Spinal cord (tissue), 9 donors: ENCODE results near the gene CCR5AS.
"Not testable (repeated sequence)": the region's sequence is repeated elsewhere in the genome, so short reads cannot be mapped to it uniquely, and the experiment has no call there.

ENCODE experiments used
- DNase-seq, 6 donors: peaks; one replicate each; pipeline versions ENCODE4 v3.0.0 to v3.0.0-alpha.2; 2013 to 2015; ENCODE audit warnings: low spot score in 6 of 6, low read depth in 4 of 6
- H3K27ac ChIP-seq: one replicate; pipeline ENCODE4 v1.5.1; 2013; ENCODE audit warnings: low read depth, low read length, control low read depth
- H3K27me3 ChIP-seq: one replicate; pipeline ENCODE4 v1.6.1; 2013; ENCODE audit warnings: low read length; ENCODE audit not compliant: control insufficient read depth, insufficient read depth
- H3K36me3 ChIP-seq: one replicate; pipeline ENCODE4 v1.6.1; 2013; ENCODE audit warnings: low read length; ENCODE audit not compliant: control insufficient read depth, insufficient read depth
- H3K4me1 ChIP-seq: one replicate; pipeline ENCODE4 v1.6.1; 2013; ENCODE audit warnings: low read length; ENCODE audit not compliant: control insufficient read depth, insufficient read depth
- H3K4me3 ChIP-seq: one replicate; pipeline ENCODE4 v1.5.1; 2013; ENCODE audit warnings: low read depth, low read length, control low read depth
- H3K9me3 ChIP-seq: one replicate; pipeline ENCODE4 v1.6.1; 2013; ENCODE audit warnings: low read length; ENCODE audit not compliant: control insufficient read depth, insufficient read depth
- WGBS: methylation state at CpG from one replicate; pipeline ENCODE4 v1.1.5; 2013; ENCODE audit warnings: missing lambda C conversion rate; ENCODE audit not compliant: insufficient coverage; 5-methylcytosine and 5-hydroxymethylcytosine counted together
- donor health status: healthy.

The CCR5AS gene

GRCh38 chr3:46408853-46409252, 2.0 kb upstream of the CCR5AS start:
- 87% methylated on average over 6 of the region's 7 CpGs for WGBS
- Histone ChIP-seq H3K4me1 (peaks cover 8% of the 10 kb centered on the region), H3K36me3 (no peaks in the 10 kb centered on the region), H3K27ac (no peak overlapping the region), H3K4me3 (no peak overlapping the region), H3K9me3 (no peaks in the 10 kb centered on the region), H3K27me3 (no peaks in the 10 kb centered on the region)
- DNase-seq: no peak

DNA sequence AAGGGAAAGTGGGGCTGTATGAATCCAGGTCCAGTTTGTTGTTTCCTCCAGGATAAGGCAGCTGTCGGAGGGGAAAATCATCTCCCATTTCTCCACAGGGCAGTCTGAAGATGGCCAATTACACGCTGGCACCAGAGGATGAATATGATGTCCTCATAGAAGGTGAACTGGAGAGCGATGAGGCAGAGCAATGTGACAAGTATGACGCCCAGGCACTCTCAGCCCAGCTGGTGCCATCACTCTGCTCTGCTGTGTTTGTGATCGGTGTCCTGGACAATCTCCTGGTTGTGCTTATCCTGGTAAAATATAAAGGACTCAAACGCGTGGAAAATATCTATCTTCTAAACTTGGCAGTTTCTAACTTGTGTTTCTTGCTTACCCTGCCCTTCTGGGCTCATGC, 1.1 kb upstream of the CCR5AS start:
- H3K4me1 ChIP-seq: peaks cover 8% of the 10 kb centered on the region
- peak overlapping the region; percentile 33 for H3K27ac ChIP-seq
- H3K4me3 ChIP-seq: no peak overlapping the region
- no peaks in the 10 kb centered on the region for H3K36me3 ChIP-seq
- no peaks in the 10 kb centered on the region for H3K27me3 ChIP-seq
- WGBS: 62% methylated on average over 4 of the region's 7 CpGs
- DNase-seq: no peak
- H3K9me3 ChIP-seq: no peaks in the 10 kb centered on the region

- Histone ChIP-seq H3K4me1 (peaks cover 8% of the 10 kb centered on the region), H3K36me3 (no peaks in the 10 kb centered on the region), H3K4me3 (no peak overlapping the region), H3K27ac (peak overlapping the region; percentile 52), H3K9me3 (no peaks in the 10 kb centered on the region), H3K27me3 (no peaks in the 10 kb centered on the region)
- DNase-seq: no peak
- whole genome bisulfite sequencing: 71% methylated on average over 4 of the region's 4 CpGs
Measured at GRCh38 chr3:46406443-46406787, 451 bp downstream of the CCR5AS start.

DNA sequence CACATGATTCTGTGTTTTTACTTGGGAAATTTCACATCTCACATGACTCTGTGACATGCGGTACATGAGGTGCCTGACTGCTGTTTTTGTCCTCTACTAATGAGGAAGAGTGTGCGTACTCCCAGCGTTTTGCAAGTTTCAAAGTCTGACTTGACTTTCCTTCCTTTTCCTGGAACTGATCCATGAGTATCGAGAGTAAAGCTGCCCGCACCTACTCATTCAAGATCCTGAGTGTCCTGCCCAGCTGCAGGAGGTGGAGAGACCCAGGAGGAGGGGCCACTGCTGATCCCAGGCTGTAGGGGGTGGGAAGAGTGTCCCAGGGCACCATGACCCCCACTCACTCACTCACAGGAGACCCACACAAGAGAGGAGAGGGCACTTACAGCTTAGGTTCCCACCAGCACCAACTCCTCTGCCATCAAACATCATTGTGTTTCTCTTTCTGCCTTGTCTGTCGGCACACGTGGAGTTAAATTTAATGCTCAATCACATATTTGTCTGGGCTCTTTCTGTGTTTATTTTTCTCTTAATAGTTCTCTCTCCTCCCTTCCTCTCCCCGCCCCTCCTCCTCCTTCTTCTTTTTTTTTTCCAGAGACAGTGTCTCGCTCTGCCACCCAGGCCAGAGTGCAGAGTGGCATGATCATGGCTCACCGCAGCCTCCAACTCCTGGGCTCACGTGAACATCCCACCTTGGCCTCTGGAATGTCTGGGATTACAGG, 1.4 kb downstream of the CCR5AS start:
- H3K27me3 ChIP-seq: no peaks in the 10 kb centered on the region
- H3K9me3 ChIP-seq: no peaks in the 10 kb centered on the region
- no peaks in the 10 kb centered on the region for H3K36me3 ChIP-seq
- WGBS: 69% methylated on average over 9 of the region's 11 CpGs
- DNase-seq: no peak
- no peak overlapping the region for H3K4me3 ChIP-seq
- H3K4me1 ChIP-seq: peaks cover 8% of the 10 kb centered on the region
- H3K27ac ChIP-seq: peak overlapping the region; percentile 13

GRCh38 chr3:46402902-46403301, 4.0 kb downstream of the CCR5AS start:
- not testable (repeated sequence) for H3K4me1 ChIP-seq, DNase-seq, H3K27me3 ChIP-seq, H3K4me3 ChIP-seq, H3K27ac ChIP-seq, H3K36me3 ChIP-seq, H3K9me3 ChIP-seq
- no CpG with 5 or more reads among the region's 4 CpGs for WGBS

DNA sequence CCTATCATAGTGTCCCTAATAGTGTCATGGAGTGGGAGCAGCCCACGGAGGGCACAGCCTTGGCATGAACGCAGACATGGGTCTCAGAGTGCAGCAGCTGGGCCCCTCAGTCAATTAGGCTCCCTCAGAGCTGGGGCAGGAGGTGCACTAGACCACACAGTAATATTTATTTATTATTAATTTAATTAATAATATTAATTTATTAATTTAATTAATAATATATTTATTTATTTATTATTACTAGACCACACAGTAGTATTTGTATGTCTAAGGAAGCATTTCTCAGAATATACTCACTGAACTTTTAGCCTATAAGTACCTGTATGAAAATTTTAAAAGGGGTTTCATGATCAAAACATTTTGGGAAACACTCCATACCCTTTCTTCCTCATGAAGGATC, 5.3 kb downstream of the CCR5AS start:
- Histone ChIP-seq H3K27ac (no peak overlapping the region), H3K9me3 (no peaks in the 10 kb centered on the region), H3K27me3 (no peaks in the 10 kb centered on the region), H3K4me3 (no peak overlapping the region), H3K36me3 (no peaks in the 10 kb centered on the region), H3K4me1 (peaks cover 1% of the 10 kb centered on the region)
- no peak for DNase-seq
- 100% methylated on average over 2 of the region's 2 CpGs for WGBS

GRCh38 chr3:46400846-46401245, 6.0 kb downstream of the CCR5AS start:
- no peaks in the 10 kb centered on the region for H3K36me3 ChIP-seq
- H3K4me3 ChIP-seq: no peak overlapping the region
- no peaks in the 10 kb centered on the region for H3K9me3 ChIP-seq
- H3K27me3 ChIP-seq: no peaks in the 10 kb centered on the region
- H3K4me1 ChIP-seq: no peaks in the 10 kb centered on the region
- H3K27ac ChIP-seq: no peak overlapping the region
- WGBS: 93% methylated on average over 5 of the region's 5 CpGs
- DNase-seq: no peak

DNA sequence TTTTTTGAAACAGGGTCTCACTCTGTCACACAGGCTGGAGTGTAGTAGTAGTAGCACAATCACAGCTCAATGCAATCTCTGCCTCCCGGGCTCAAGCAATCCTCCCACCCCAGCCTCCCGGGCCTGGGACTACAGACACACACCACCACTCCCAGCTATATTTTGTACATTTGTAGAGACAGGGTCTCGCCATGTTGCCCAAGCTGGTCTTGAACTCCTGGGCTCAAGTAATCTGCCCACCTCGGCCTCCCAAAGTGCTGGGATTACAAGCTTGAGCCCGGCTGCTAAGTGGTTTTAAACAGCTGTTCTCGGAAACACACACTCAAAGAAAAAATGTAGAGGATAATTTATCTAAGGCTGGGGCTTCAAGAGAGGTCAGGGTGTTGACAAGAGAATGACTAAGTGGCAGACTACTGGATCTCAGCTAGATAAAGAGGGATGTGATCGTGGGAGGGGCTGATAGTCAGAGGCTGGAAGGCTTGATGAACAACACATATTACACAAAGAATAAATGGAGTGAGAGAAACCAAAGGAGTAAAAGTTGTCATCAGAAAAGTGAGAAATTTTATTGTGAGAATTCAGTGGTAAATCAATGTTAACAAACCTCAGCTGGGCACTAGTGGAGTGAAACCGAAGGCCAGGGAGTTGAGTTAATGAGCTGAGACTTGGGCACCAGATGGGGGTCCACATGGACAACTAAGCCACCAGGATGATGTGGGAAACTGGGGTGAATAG, 6.7 kb downstream of the CCR5AS start:
- Histone ChIP-seq H3K4me3 (no peak overlapping the region), H3K27me3 (no peaks in the 10 kb centered on the region), H3K27ac (no peak overlapping the region), H3K36me3 (no peaks in the 10 kb centered on the region), H3K4me1 (no peaks in the 10 kb centered on the region), H3K9me3 (no peaks in the 10 kb centered on the region)
- no peak for DNase-seq
- WGBS: 89% methylated on average over 3 of the region's 8 CpGs

DNA sequence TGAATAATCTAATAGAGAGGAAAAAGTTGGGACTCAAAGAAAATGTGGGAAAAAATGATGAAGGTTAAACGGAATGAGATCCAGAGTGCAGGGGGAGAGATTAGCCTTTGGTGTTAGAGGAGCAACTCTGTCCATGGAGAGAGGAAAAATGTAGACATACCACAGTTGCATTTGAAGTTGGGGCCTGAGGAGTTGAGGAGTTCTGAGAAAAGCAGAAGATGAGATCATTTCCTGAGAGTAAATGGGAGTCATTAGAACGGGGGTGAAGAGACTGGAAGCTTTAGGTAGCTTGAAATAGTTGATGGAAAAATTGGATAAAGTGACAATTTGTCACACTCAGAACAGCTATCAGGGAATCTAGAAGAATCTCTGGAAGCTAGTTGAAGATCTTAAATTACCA, 7.3 kb downstream of the CCR5AS start:
- Histone ChIP-seq H3K27me3 (no peaks in the 10 kb centered on the region), H3K36me3 (no peaks in the 10 kb centered on the region), H3K4me3 (no peak overlapping the region), H3K9me3 (no peaks in the 10 kb centered on the region), H3K27ac (no peak overlapping the region), H3K4me1 (no peaks in the 10 kb centered on the region)
- DNase-seq: no peak
- 82% methylated on average over 2 of the region's 2 CpGs for WGBS

DNA sequence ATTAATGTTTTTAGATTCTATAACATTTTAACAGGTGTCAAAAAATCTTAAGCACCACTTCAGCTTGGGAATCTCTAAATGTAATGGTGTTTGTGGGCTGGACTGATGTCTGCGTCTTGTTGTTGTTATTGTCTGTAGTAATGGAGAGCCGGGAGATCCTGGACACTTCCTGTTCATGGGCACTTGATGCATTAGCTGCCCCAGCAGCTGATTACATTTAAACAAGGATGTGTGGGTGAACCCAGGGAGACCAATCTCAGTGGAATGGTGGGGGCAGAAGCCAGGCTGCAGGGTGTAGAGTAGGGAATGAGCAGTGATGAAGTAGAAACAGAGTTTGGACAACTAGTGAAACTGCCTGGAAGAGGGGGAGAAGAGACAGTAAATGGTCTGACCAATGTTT, 7.8 kb downstream of the CCR5AS start:
- no peak for DNase-seq
- no peaks in the 10 kb centered on the region for H3K9me3 ChIP-seq
- H3K4me3 ChIP-seq: no peak overlapping the region
- H3K27me3 ChIP-seq: no peaks in the 10 kb centered on the region
- H3K27ac ChIP-seq: no peak overlapping the region
- H3K4me1 ChIP-seq: no peaks in the 10 kb centered on the region
- 92% methylated on average over 2 of the region's 2 CpGs for WGBS
- H3K36me3 ChIP-seq: no peaks in the 10 kb centered on the region
